HuH-7 (cell line): Measurements from ENCODE around the gene REM2.

Experiments
- DNase-seq: peaks from one replicate; pipeline ENCODE4 v3.0.0; 2011; ENCODE audit warnings: low spot score

REM2 gene

GRCh38 chr14:22872833-22873520, 10.0 kb upstream of the REM2 start:
- no peak for DNase-seq

DNA sequence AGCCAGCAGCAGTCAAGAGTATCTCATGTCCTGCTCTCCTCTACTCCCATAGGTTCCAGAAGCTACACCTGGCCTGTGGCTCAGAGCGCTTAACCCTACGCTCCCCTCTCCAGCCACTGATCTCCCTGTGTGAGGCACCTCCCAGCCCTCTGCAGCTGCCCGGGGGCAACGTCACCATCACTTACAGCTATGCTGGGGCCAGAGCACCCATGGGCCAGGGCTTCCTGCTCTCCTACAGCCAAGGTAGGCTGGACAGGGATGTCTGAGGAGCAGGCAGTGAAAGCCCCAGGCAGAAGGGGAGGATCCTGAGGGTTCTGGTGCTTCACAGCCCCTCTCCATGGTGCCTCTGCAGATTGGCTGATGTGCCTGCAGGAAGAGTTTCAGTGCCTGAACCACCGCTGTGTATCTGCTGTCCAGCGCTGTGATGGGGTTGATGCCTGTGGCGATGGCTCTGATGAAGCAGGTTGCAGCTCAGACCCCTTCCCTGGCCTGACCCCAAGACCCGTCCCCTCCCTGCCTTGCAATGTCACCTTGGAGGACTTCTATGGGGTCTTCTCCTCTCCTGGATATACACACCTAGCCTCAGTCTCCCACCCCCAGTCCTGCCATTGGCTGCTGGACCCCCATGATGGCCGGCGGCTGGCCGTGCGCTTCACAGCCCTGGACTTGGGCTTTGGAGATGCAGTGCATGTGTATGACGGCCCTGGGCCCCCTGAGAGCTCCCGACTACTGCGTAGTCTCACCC, 7.8 kb upstream of the REM2 start:
- DNase-seq = no peak

DNA sequence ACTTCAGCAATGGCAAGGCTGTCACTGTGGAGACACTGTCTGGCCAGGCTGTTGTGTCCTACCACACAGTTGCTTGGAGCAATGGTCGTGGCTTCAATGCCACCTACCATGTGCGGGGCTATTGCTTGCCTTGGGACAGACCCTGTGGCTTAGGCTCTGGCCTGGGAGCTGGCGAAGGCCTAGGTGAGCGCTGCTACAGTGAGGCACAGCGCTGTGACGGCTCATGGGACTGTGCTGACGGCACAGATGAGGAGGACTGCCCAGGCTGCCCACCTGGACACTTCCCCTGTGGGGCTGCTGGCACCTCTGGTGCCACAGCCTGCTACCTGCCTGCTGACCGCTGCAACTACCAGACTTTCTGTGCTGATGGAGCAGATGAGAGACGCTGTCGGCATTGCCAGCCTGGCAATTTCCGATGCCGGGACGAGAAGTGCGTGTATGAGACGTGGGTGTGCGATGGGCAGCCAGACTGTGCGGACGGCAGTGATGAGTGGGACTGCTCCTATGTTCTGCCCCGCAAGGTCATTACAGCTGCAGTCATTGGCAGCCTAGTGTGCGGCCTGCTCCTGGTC, 7.2 kb upstream of the REM2 start:
- DNase-seq = no peak

GRCh38 chr14:22877000-22877501, 6.0 kb upstream of the REM2 start:
- no peak for DNase-seq

GRCh38 chr14:22878271-22879246, 4.5 kb upstream of the REM2 start:
- no peak for DNase-seq

- no peak for DNase-seq
Measured at GRCh38 chr14:22882064-22882463, 958 bp upstream of the REM2 start.

DNA sequence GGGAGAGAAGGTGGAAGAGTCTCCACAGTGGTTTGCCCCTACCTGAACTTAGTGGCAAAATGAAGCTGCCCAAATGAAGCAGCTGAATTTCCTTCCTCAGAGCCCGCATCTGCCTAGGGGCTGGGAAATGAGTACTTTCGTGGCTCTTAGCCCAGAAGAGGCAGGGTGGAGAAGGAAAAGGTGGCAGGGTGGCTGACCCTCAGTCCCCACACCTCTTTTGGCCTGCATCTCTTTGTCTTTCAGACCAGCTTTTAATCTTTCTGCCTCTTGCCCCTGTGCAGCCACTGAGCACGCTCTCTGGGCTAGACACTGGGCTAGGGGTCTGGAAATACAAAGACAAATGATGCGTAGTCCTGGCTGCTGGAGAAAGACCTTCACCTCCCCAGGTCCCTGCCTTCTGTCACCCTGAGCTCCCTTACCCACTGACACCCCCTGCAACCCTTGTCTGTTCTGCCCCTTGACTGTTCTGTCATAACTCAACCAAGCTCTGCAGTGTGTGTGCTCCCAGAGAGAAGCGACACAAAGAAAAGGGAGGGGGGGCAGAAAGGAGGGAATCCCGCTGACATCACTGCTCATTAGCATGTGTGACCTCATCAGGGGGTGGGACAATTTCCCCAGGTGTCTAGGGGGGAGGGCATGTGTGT, 371 bp upstream of the REM2 start:
- DNase-seq = peak; percentile 47

DNA sequence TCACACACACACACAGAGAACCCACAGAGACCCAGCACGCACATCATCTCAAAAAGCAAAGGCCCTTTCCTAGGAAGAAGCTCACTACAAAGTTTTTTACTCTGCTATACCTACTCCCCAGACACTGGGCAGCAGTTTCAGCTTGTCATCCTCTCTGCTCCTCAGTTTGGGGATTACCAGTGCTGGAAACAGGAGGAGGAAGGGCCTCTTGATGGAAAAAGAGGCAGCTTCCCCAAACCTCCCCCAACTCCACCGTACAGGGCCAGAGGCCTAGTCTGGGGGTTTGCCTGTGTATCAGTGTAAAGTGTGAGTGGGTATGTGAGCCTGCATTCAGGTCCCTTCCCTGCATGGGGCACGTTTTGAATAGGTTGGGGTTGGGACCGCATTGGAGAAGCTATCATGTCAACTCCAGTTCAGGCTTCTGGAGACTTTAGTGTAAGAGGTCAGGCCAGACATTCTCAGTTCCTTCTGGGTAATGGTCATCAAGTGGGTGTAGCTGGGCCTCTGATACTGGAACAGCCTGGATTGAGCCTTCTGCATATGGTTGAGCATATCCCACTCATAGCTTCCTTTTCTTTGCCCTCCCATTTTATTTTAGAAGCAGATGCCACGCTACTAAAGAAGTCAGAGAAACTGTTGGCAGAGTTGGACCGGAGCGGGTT, 1.2 kb downstream of the REM2 start:
- DNase-seq = no peak

DNA sequence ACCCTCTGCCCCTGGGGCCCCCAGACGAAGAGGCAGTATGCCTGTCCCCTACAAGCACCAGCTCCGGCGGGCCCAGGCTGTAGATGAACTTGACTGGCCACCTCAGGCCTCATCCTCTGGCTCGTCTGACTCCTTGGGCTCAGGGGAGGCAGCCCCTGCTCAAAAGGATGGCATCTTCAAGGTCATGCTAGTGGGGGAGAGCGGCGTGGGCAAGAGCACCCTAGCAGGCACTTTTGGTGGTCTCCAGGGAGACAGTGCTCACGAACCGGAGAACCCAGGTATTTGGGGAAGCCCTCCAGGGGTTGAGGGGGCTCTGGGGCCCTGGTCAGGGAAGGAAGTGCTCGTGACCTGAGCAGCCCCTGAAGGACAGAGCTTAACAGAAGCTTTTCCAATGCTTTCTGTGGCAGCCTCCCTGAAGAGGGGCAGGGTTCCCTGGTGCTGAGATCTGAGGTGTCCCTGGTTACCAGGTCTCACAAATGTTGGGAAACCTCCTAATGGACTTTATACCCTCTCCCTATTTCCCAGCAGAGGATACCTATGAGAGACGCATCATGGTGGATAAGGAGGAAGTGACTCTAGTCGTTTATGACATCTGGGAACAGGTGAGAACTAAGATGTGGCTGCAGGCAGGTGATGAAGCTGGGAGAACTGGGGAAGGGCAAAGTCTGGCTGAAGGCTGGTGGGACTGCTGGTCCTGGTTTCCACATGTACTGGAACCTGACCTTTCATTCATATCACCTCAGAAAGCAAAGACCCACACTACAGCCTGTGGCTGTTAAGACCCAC, 1.9 kb downstream of the REM2 start:
- no peak for DNase-seq

GRCh38 chr14:22885975-22886374, 3.0 kb downstream of the REM2 start:
- no peak for DNase-seq

GRCh38 chr14:22886500-22887259, 3.7 kb downstream of the REM2 start:
- DNase-seq = no peak

GRCh38 chr14:22887260-22887989, 4.4 kb downstream of the REM2 start:
- DNase-seq = no peak

DNA sequence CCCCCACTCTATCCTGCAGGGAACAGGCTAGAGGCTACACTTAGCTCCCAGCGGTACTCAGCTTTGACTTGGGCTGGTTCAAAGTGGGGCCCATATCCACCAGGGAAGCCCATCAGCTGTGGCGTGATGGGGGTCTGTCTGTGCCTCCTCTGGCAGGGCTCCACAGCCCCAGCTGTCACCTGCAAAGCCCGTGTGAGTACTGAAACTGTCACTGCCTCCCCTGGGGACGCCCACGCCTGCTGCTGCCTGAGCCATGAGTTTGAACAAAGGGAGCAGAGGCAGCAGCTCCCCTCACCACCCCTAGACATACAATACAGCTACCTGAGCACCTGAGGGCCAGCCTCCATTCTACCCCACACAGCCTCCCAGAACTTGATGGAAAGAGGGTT, 5.0 kb downstream of the REM2 start:
- DNase-seq = no peak

DNA sequence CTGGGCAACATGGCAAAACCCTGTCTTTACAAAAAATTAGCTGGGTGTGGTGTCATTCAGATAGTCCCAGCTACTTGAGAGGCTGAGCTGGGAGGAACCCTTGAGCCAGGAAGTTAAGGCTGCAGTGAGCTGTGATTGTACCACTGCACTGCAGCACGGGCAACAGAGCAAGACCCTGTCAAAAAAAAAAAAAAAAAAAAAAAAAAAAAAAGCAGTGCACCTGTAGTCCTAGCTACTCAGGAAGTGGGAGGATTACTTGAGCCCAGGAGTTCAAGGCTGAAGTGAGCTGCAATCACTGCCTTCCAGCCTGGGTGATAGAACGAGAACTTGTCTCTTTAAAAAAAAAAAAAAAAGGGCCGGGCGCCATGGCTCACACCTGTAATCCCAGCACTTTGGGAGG, 5.6 kb downstream of the REM2 start:
- DNase-seq = no peak

- DNase-seq = no peak
Measured at GRCh38 chr14:22890416-22890815, 7.4 kb downstream of the REM2 start.

- DNase-seq = no peak
Measured at GRCh38 chr14:22892488-22892887, 9.5 kb downstream of the REM2 start.

- DNase-seq = no peak
Measured at GRCh38 chr14:22893706-22894105, 10.7 kb downstream of the REM2 start.

GRCh38 chr14:22895402-22895801, 12.4 kb downstream of the REM2 start:
- DNase-seq = no peak

- no peak for DNase-seq
Measured at GRCh38 chr14:22896356-22896755, 13.3 kb downstream of the REM2 start.
